ENCODE data around the gene PGM1.

Gene PGM1

DNA sequence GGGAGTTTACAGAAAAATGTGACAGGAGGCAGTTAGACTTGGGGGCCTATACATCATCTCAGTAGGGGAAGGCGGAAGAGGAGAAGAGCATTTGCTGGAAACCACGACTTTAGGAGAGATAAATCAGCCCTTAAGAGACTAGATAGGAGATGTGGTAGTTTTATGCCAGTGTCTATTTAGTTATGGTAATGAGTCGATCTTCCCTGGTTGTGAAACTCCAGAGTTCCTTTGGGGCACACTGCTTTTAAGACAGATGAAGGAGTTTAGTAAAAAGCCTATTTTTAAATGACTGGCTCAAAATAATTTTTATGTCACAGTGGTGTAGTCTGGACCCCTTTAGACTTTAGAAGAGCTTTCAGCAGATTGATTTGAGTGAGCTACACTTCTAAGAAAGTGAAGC, 7.8 kb downstream of the PGM1 start:
- DNase-seq (ENCODE audit: low spot score) = no peak

DNA sequence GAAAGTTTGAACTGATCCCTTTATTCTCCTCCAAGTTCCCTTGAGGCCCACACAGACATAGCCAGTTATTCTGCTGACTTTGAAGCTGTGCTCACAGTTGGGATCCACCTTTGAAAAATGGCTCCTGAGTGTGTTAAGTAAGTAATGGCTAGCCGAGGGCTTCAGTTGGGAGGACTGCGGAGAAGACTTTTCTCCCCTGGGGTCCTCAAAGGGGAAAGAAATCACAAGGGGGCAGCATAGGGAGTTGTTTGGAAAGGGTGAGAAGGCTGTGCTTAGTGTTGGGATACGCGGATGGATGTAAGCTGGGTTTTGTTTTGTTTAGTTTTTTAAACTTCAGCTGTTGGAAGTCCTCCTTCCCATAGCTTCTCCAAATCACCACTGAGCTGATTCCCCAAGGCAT, 8.3 kb downstream of the PGM1 start:
- DNase-seq (ENCODE audit: low spot score) = no peak

DNA sequence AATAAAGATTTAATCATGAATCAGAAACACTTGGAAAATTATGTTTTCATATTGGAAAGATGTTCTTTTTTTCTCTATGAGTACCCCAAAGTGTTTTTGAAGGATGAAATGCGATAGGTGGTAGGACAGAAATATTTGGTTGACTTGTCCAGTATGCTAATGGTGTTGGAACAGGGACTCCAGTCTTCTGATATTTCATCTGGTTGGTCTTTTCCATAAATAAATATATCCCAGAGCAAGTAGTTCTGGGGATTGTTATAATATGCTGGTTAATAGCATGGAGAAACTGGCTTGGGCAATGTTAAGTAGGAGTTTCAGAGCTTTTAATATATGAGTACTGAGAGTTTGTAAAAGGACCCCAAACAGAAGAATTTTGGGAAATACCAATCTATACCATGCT, 8.7 kb downstream of the PGM1 start:
- no peak for DNase-seq (ENCODE audit: low spot score)

DNA sequence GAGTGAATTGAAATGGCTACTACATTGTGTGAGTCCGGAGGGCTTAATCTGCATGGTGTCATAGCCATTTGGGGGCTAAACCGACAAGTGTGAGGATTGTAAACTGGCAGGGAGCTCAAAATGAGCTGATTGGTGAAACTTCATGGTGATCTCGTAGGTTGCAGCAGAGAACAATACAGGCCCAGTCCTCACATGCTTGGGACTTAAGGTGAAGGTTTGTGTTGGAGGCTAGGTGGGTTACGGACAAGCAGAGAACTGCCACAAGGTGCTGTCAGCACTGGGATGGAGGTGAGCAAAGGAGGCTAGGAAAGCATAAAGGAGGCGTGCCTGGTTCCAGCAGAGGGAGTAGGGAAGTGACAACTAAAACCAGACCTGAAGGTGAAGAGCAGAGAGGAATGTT, 9.4 kb downstream of the PGM1 start:
- no peak for DNase-seq (ENCODE audit: low spot score)

GRCh38 chr1:63603810-63604209, 10.6 kb downstream of the PGM1 start:
- DNase-seq (ENCODE audit: low spot score) = no peak

DNA sequence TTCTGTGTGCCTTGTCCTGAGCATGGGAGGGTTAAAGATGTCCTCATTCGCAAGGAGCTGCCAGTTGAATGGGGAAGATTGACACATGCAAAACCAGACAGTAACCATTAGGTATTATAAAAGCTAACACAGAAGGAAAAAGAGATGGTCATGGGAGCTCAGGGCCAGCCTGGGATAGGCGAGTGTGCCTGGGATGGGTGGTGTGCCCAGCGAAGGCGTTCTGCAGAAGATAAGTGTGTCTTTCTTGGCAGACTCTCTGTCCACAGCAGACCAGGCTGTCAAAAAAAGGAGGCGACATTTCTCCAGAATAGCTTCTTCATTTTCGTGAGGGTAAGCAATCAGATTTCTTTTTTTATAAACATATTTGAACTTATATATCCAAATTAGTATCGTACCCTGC, 14.1 kb downstream of the PGM1 start:
- no peak for DNase-seq (ENCODE audit: low spot score)

GRCh38 chr1:63611231-63611630, 18.0 kb downstream of the PGM1 start:
- no peak for DNase-seq (ENCODE audit: low spot score)

GRCh38 chr1:63612564-63612963, 19.4 kb downstream of the PGM1 start:
- no peak for DNase-seq (ENCODE audit: low spot score)

GRCh38 chr1:63612971-63613370, 19.8 kb downstream of the PGM1 start:
- no peak for DNase-seq (ENCODE audit: low spot score)

- peak; percentile 66 for DNase-seq (ENCODE audit: low spot score)
These were observed 22.7 kb downstream of the PGM1 start for GRCh38 chr1:63615768-63616420.

DNA sequence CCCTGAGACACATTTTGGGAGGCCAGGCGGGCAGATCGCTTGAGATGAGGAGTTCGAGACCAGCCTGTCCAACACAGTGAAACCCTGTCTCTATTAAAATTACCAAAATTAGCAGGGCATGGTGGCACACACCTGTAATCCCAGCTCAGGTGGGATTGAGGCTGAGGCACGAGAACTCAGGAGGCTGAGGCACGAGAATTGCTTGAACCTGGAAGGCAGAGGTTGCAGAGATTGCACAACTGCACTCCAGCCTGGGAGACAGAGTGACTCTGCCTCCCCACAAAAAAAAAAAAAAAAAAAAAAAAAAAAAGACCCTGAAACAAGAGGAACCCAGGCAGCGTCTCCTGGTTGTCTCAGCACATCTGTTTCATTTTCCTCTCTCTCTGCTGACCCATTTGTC, 24.2 kb downstream of the PGM1 start:
- DNase-seq (ENCODE audit: low spot score) = no peak

DNA sequence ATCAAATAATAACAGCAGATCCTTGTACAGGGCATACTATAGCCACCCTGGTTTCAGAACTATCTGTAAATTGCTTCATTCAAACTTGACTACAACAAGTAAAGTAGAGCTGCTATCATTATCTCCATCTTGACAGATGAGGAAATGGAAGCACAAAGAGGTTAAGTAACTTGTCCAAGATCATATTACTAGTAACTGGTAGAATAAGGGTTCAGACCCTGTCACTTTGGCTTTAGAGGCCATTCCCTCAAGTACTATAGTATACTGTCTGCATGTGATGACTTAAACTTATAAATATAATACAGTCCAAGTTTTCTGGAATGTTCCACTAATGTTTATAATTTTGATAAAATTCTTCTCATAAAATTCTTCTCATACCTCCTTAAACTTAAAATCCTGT, 24.8 kb downstream of the PGM1 start:
- no peak for DNase-seq (ENCODE audit: low spot score)

- DNase-seq (ENCODE audit: low spot score) = no peak
These were observed 26.3 kb downstream of the PGM1 start for GRCh38 chr1:63619558-63619957.

- no peak for DNase-seq (ENCODE audit: low spot score)
These were observed 27.5 kb downstream of the PGM1 start for GRCh38 chr1:63620671-63621070.

- no peak for DNase-seq (ENCODE audit: low spot score)
These were observed 27.9 kb downstream of the PGM1 start for GRCh38 chr1:63621075-63621474.

GRCh38 chr1:63621698-63622097, 28.5 kb downstream of the PGM1 start:
- DNase-seq (ENCODE audit: low spot score) = no peak

GRCh38 chr1:63622849-63623566, 29.8 kb downstream of the PGM1 start:
- no peak for DNase-seq (ENCODE audit: low spot score)

DNA sequence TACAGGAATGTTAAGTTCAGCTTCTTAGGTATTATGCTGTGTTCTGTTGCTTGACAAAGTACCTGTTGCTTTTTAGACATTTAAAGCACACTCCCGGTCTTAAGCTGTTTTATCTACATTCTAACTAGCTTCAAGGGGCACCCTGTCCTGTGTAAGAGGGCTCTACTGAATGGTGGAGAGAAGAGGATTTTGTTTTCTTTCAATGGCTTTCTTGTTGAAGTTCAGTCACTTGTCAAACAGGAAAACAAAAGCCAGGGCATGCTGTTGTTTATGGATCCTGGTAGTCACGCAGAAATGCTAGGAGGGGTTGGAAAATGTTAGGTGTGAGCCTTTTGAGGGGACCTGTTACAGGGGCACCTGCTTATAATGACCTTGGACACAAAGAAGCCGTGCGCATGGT, 30.7 kb downstream of the PGM1 start:
- DNase-seq (ENCODE audit: low spot score) = no peak

DNA sequence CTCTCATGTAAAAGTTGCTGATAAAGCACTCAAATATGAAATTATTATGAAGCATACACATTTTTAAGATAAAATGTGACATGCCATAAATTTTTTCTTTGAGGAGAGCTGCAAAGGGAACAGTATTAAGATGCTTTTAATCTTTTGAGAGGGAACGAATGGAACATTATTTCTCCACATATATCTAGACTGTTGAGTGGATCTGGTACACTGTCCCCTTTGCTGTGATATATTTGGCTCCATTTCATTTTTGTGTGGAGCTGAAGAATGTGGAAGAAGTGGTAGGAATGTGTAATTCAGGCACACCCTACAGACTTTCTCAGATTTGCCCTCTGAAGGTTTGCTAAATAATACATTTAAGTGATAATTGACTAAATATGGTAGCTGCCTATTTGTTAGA, 31.7 kb downstream of the PGM1 start:
- DNase-seq (ENCODE audit: low spot score) = no peak

DNA sequence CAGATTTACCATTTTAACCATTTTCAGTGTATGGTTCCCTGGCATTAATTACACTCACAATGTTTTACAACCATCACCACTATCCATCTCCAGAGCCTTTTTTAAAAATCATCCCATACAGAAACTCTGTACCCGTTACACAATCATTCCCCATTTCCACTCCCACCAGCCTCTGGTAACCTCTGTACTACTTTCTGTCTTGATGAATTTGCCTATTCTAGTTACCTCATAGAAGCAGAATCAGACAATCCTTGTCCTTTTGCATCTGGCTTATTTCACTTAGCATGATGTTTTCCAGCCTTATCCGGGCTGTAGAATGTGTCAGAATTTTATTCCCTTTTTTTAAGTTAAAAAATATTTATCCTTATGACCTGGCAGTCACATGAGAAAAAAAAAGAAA, 33.0 kb downstream of the PGM1 start:
- DNase-seq (ENCODE audit: low spot score) = no peak

DNA sequence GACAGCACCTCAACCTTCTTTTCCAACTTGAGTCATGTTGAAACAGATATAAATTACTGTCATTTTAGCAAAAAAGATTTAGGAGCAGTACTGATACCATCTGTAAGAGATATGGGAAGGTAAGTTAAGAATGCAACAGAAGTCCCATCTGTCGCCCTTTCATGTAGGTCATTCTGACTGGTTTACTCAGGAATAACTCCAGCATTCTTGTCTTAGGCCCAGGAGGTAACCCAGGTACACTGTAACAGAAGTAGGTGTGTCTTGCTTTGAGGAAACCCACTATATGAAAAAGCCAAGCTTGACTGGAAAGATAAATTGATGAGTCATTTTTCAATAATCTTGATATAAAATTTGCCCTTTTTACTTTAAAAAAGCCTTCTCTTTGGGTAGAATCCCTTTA, 35.4 kb downstream of the PGM1 start:
- no peak for DNase-seq (ENCODE audit: low spot score)

DNA sequence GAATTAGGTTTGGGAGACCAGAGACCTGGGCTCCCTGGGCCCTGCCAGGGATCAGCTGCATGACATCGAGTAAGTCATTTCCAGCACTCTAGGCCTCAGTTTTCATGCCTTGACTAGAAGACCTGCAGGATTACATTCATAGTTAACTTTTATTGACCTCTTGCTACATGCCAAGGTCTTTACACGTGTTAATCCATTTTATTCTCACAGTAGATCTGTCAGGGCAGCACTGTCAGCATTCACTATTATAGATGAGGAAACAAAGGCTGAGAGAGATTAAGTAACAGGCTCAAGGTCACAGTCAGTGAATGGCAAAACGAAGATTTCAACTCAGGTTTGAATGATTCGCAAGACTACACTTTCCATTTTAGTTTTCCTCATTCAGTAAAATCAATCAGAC, 37.0 kb downstream of the PGM1 start:
- DNase-seq (ENCODE audit: low spot score) = no peak

DNA sequence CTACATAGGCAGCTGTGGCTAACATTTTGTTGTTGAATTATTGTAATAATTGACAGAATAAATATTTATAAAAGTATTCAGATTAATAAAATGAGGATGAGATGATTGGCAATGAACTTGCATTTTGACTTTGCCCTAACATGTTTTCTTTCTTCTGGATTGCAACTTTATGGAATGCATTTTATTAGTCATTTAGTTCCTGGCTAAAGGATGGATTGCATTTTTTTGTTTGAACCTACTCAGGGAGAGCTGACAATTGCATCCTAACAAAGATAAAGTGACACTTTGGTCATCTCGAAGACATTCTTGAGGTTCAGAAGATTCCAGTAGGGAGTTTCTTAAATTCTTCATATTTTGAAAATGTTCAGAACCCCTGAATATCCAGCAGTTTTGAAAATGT, 37.5 kb downstream of the PGM1 start:
- DNase-seq (ENCODE audit: low spot score) = no peak

- no peak for DNase-seq (ENCODE audit: low spot score)
These were observed 38.9 kb downstream of the PGM1 start for GRCh38 chr1:63632110-63632509.
